ENCODE measurements around the gene MTRR.

MTRR gene

GRCh38 chr5:7842531-7842930 is 26.4 kb upstream of the MTRR start:
- no peaks in the 10 kb centered on the region for H3K4me1 ChIP-seq (ENCODE audit: insufficient read depth, low read length, severe bottlenecking)
- no peak overlapping the region for H2AFZ ChIP-seq (ENCODE audit: low read length)
- TF ChIP-seq, protein P1, sequence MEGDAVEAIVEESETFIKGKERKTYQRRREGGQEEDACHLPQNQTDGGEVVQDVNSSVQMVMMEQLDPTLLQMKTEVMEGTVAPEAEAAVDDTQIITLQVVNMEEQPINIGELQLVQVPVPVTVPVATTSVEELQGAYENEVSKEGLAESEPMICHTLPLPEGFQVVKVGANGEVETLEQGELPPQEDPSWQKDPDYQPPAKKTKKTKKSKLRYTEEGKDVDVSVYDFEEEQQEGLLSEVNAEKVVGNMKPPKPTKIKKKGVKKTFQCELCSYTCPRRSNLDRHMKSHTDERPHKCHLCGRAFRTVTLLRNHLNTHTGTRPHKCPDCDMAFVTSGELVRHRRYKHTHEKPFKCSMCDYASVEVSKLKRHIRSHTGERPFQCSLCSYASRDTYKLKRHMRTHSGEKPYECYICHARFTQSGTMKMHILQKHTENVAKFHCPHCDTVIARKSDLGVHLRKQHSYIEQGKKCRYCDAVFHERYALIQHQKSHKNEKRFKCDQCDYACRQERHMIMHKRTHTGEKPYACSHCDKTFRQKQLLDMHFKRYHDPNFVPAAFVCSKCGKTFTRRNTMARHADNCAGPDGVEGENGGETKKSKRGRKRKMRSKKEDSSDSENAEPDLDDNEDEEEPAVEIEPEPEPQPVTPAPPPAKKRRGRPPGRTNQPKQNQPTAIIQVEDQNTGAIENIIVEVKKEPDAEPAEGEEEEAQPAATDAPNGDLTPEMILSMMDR (IDR thresholded peaks at IDR 0.05; ENCODE audit: low read length) = no peak
- no peak for TF ChIP-seq EZH2 (IDR thresholded peaks at IDR 0.05; ENCODE audit: borderline replicate concordance, low read length)
- H3K4me3 ChIP-seq (ENCODE audit: low read depth, low read length, poor library complexity, severe bottlenecking) = no peak overlapping the region
- no peaks in the 10 kb centered on the region for H3K79me2 ChIP-seq (ENCODE audit: insufficient read depth, low read length)
- H3K9me3 ChIP-seq (ENCODE audit: low read length) = no peaks in the 10 kb centered on the region
- no peak overlapping the region for H3K9ac ChIP-seq (ENCODE audit: low read length)
- no peaks in the 10 kb centered on the region for H3K9me2 ChIP-seq (ENCODE audit: low read depth, low read length)
- no peaks in the 10 kb centered on the region for H3K27me3 ChIP-seq (ENCODE audit: insufficient read depth, low read length)
- H4K20me1 ChIP-seq (ENCODE audit: insufficient read depth, low read length) = no peaks in the 10 kb centered on the region
- H3K4me2 ChIP-seq (ENCODE audit: low read length) = no peak overlapping the region
- no peaks in the 10 kb centered on the region for H3F3A ChIP-seq (ENCODE audit: insufficient read depth, low read length)
- H3K27ac ChIP-seq (ENCODE audit: low read depth, low read length, poor library complexity, severe bottlenecking) = no peak overlapping the region
- H3K36me3 ChIP-seq (ENCODE audit: insufficient read depth, low read length) = no peaks in the 10 kb centered on the region

GRCh38 chr5:7844901-7845300 is 24.0 kb upstream of the MTRR start:
- no peaks in the 10 kb centered on the region for H3F3A ChIP-seq (ENCODE audit: insufficient read depth, low read length)
- H3K4me1 ChIP-seq (ENCODE audit: insufficient read depth, low read length, severe bottlenecking) = no peaks in the 10 kb centered on the region
- H3K9me3 ChIP-seq (ENCODE audit: low read length) = no peaks in the 10 kb centered on the region
- no peak overlapping the region for H3K27ac ChIP-seq (ENCODE audit: low read depth, low read length, poor library complexity, severe bottlenecking)
- H3K4me3 ChIP-seq (ENCODE audit: low read depth, low read length, poor library complexity, severe bottlenecking) = no peak overlapping the region
- no peaks in the 10 kb centered on the region for H3K9me2 ChIP-seq (ENCODE audit: low read depth, low read length)
- no peak for TF ChIP-seq EZH2 (IDR thresholded peaks at IDR 0.05; ENCODE audit: borderline replicate concordance, low read length)
- TF ChIP-seq, protein P1 (IDR thresholded peaks at IDR 0.05; ENCODE audit: low read length) = no peak
- H3K79me2 ChIP-seq (ENCODE audit: insufficient read depth, low read length) = no peaks in the 10 kb centered on the region
- no peak overlapping the region for H2AFZ ChIP-seq (ENCODE audit: low read length)
- H3K27me3 ChIP-seq (ENCODE audit: insufficient read depth, low read length) = no peaks in the 10 kb centered on the region
- H4K20me1 ChIP-seq (ENCODE audit: insufficient read depth, low read length) = no peaks in the 10 kb centered on the region
- H3K9ac ChIP-seq (ENCODE audit: low read length) = no peak overlapping the region
- H3K4me2 ChIP-seq (ENCODE audit: low read length) = no peak overlapping the region
- no peaks in the 10 kb centered on the region for H3K36me3 ChIP-seq (ENCODE audit: insufficient read depth, low read length)

GRCh38 chr5:7845557-7845956 is 23.4 kb upstream of the MTRR start:
- no peak overlapping the region for H3K27ac ChIP-seq (ENCODE audit: low read depth, low read length, poor library complexity, severe bottlenecking)
- H3K36me3 ChIP-seq (ENCODE audit: insufficient read depth, low read length) = no peaks in the 10 kb centered on the region
- no peak overlapping the region for H3K4me3 ChIP-seq (ENCODE audit: low read depth, low read length, poor library complexity, severe bottlenecking)
- no peak overlapping the region for H3K9ac ChIP-seq (ENCODE audit: low read length)
- no peaks in the 10 kb centered on the region for H3K9me2 ChIP-seq (ENCODE audit: low read depth, low read length)
- H2AFZ ChIP-seq (ENCODE audit: low read length) = no peak overlapping the region
- no peaks in the 10 kb centered on the region for H3K27me3 ChIP-seq (ENCODE audit: insufficient read depth, low read length)
- no peaks in the 10 kb centered on the region for H4K20me1 ChIP-seq (ENCODE audit: insufficient read depth, low read length)
- H3K4me2 ChIP-seq (ENCODE audit: low read length) = no peak overlapping the region
- no peak for TF ChIP-seq EZH2 (IDR thresholded peaks at IDR 0.05; ENCODE audit: borderline replicate concordance, low read length)
- TF ChIP-seq, protein P1 (IDR thresholded peaks at IDR 0.05; ENCODE audit: low read length) = no peak
- H3K4me1 ChIP-seq (ENCODE audit: insufficient read depth, low read length, severe bottlenecking) = no peaks in the 10 kb centered on the region
- no peaks in the 10 kb centered on the region for H3K9me3 ChIP-seq (ENCODE audit: low read length)
- H3F3A ChIP-seq (ENCODE audit: insufficient read depth, low read length) = no peaks in the 10 kb centered on the region
- H3K79me2 ChIP-seq (ENCODE audit: insufficient read depth, low read length) = no peaks in the 10 kb centered on the region
